ENCODE results near the gene OR7C1. TPM values are rescaled to one million over a fixed set of nuclear protein-coding genes. Genes with fewer than 3 reads are reported as not detected.
"Not testable (repeated sequence)": the region's sequence is repeated elsewhere in the genome, so short reads cannot be mapped to it uniquely, and the experiment has no call there.

The OR7C1 gene
- total and polyA plus RNA-seq, 10 of the 15 experiments (the other 5 are each of a cell fraction or from before 2014, with no cell fraction given): 0.04 to 0.06 TPM; not detected in 8

DNA sequence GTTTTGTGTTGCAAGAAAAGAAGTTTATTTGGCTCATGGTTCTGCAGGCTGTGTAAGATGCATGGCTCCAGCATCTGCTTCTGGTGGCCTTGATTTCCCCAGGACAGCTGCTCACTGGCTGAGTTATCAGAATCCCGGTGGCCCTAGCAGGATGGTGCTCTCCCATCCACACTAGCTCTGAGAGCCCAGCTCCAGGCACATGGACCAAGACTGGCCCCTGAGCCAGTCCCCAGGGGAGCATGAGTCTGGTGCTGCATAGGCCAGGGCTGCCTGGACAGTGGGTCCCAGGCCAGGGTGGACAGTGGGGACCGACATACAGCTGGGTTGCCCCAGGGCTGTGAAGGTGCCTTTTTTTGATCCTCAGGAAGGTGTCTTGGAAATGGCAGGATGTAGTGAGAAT is 67.0 kb downstream of the OR7C1 start (continued):
- TF ChIP-seq, protein P1, sequence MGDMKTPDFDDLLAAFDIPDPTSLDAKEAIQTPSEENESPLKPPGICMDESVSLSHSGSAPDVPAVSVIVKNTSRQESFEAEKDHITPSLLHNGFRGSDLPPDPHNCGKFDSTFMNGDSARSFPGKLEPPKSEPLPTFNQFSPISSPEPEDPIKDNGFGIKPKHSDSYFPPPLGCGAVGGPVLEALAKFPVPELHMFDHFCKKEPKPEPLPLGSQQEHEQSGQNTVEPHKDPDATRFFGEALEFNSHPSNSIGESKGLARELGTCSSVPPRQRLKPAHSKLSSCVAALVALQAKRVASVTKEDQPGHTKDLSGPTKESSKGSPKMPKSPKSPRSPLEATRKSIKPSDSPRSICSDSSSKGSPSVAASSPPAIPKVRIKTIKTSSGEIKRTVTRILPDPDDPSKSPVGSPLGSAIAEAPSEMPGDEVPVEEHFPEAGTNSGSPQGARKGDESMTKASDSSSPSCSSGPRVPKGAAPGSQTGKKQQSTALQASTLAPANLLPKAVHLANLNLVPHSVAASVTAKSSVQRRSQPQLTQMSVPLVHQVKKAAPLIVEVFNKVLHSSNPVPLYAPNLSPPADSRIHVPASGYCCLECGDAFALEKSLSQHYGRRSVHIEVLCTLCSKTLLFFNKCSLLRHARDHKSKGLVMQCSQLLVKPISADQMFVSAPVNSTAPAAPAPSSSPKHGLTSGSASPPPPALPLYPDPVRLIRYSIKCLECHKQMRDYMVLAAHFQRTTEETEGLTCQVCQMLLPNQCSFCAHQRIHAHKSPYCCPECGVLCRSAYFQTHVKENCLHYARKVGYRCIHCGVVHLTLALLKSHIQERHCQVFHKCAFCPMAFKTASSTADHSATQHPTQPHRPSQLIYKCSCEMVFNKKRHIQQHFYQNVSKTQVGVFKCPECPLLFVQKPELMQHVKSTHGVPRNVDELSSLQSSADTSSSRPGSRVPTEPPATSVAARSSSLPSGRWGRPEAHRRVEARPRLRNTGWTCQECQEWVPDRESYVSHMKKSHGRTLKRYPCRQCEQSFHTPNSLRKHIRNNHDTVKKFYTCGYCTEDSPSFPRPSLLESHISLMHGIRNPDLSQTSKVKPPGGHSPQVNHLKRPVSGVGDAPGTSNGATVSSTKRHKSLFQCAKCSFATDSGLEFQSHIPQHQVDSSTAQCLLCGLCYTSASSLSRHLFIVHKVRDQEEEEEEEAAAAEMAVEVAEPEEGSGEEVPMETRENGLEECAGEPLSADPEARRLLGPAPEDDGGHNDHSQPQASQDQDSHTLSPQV (IDR thresholded peaks at IDR 0.05): no peak

DNA sequence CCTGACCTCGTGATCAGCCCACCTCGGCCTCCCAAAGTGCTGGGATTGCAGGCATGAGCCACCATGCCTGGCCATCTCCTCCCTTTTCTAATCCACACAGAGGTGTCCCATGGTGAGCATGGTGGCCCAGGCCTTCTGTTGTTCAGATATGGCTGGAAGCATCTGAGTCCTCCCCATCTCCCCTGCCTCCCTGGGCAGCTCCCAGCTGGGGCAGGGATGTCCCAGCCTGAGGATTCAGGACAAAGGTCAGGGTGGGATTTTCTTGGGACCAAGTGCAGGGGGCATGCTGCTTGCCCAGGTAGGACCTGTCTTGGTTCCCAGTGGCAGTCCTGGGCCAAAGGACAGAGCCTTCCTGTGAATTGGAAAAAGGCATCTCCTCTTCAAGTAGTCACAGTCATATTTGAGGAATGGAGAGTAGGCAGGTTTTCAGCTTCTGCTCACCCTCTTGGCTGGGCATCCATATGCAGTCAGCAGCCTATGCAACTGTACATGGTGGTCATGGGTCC is 67.5 kb downstream of the OR7C1 start:
- H2AFZ ChIP-seq (ENCODE audit: control insufficient read depth, low read depth, low read length): no peak overlapping the region
- no peaks in the 10 kb centered on the region; a peak in 1 of 4 replicates for H3K36me3 ChIP-seq (ENCODE audit: control insufficient read depth in 2 of 2, insufficient read depth in 2 of 2, low read length in 1 of 2)
- ChIA-PET RAD21 (ENCODE audit: unreplicated experiment) (no interaction called here), CTCF (no interaction called here), SMC1A (ENCODE audit: uncharacterized antibody, unreplicated experiment) (no interaction called here), POLR2A (interaction anchor here (0.5 kb wide), 1 partner anchor 140 kb away, joined by 3 read pairs; no protein-coding TSS in a partner anchor)
- no peak overlapping the region for H3K27ac ChIP-seq (ENCODE audit: control insufficient read depth, insufficient read depth)
- H3K79me2 ChIP-seq (ENCODE audit: control insufficient read depth, insufficient read depth, low read length): no peaks in the 10 kb centered on the region
- H3K9me3 ChIP-seq (replicated peaks; ENCODE audit: control insufficient read depth, insufficient read depth, low read length): no peaks in the 10 kb centered on the region
- BruUV-seq (replicated peaks): no TSS peak
- 21% methylated on average over 2 of the region's 2 CpGs for WGBS (ENCODE audit: insufficient coverage, insufficient replicate concordance, low lambda C conversion rate, missing lambda C conversion rate)
- H4K20me1 ChIP-seq (ENCODE audit: control insufficient read depth, insufficient read depth): no peaks in the 10 kb centered on the region
- no peak overlapping the region for H3K4me2 ChIP-seq (ENCODE audit: control insufficient read depth, insufficient read depth)
- no peak for ATAC-seq
- DNase-seq (ENCODE audit: low read depth, low spot score): no peak
- no peak overlapping the region for H3K4me3 ChIP-seq
- H3K9ac ChIP-seq (ENCODE audit: control insufficient read depth, insufficient read depth, low read length): no peak overlapping the region
- in situ Hi-C loops (cut with MboI) (loop anchor here (5.0 kb wide), 1 partner anchor 370 kb away; no protein-coding TSS in a partner anchor), intact Hi-C loops (cut with micrococcal nuclease; ENCODE audit: unreplicated experiment) (no loop called here)
- no peaks in the 10 kb centered on the region for H3K27me3 ChIP-seq (replicated peaks in 1 of 2; ENCODE audit: control insufficient read depth in 2 of 2, insufficient read depth in 2 of 2, low read length in 1 of 2)
- H3K4me1 ChIP-seq (ENCODE audit: control insufficient read depth, insufficient read depth, low read length): no peaks in the 10 kb centered on the region
- FAIRE-seq: no peak
- TF ChIP-seq CBFB (IDR thresholded peaks at IDR 0.05; ENCODE audit: low read depth) (no peak), CREB1 (IDR thresholded peaks at IDR 0.05; ENCODE audit: low read depth) (no peak), GATAD2B (conservative IDR thresholded peaks at IDR 0.05; ENCODE audit: low read depth) (no peak), ZSCAN29 (IDR thresholded peaks at IDR 0.05) (no peak), NRF1 (conservative IDR thresholded peaks at IDR 0.05; ENCODE audit: low read depth, low read length) (no peak)

DNA sequence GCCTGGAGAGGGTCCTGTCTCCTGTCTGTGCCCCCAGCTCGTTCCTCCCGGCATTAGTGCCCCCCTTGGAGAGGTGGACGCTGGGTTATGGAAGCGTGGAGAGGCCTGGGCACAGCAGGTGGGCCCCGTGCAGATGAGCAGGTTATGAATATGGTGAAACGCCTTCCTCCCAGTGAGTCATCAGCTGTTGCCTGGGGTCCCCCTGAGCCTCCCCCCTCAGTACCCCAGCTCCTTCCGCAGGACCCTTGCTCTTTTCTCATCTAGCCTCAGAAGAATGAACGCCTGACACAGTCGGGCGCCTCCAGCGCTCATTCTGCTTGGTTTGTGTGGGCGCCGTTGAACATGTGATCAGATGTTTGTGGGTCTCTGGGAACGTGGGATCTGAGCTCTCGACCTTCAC is 69.1 kb downstream of the OR7C1 start:
- intact Hi-C loops (cut with micrococcal nuclease; ENCODE audit: unreplicated experiment); POLR2A ChIA-PET: not testable (repeated sequence)

More for the DNA sequence above, 69.1 kb downstream of the OR7C1 start:
- H3K4me1 ChIP-seq (ENCODE audit: control insufficient read depth, insufficient read depth, low read length); H3K4me3 ChIP-seq; FAIRE-seq; H4K20me1 ChIP-seq (ENCODE audit: control insufficient read depth, insufficient read depth); H3K79me2 ChIP-seq (ENCODE audit: control insufficient read depth, insufficient read depth, low read length); H3K4me2 ChIP-seq (ENCODE audit: control insufficient read depth, insufficient read depth); SMC1A ChIA-PET (ENCODE audit: uncharacterized antibody, unreplicated experiment); H3K36me3 ChIP-seq (ENCODE audit: control insufficient read depth in 2 of 2, insufficient read depth in 2 of 2, low read length in 1 of 2); H3K9me3 ChIP-seq (replicated peaks; ENCODE audit: control insufficient read depth, insufficient read depth, low read length); BruUV-seq (replicated peaks); ATAC-seq; H2AFZ ChIP-seq (ENCODE audit: control insufficient read depth, low read depth, low read length); H3K27me3 ChIP-seq (replicated peaks in 1 of 2; ENCODE audit: control insufficient read depth in 2 of 2, insufficient read depth in 2 of 2, low read length in 1 of 2); DNase-seq (ENCODE audit: low read depth, low spot score); H3K9ac ChIP-seq (ENCODE audit: control insufficient read depth, insufficient read depth, low read length); CTCF ChIA-PET; H3K27ac ChIP-seq (ENCODE audit: control insufficient read depth, insufficient read depth): not testable (repeated sequence)
- RAD21 ChIA-PET (ENCODE audit: unreplicated experiment): interaction anchor here (0.6 kb wide), 1 partner anchor 382 kb away, joined by 5 read pairs; no protein-coding TSS in a partner anchor
- 62% methylated on average over 15 of the region's 15 CpGs for WGBS (ENCODE audit: insufficient coverage, insufficient replicate concordance, low lambda C conversion rate, missing lambda C conversion rate)
- in situ Hi-C loops (cut with MboI): loop anchor here (5.0 kb wide), 1 partner anchor 369 kb away; no protein-coding TSS in a partner anchor

All from GM12878 (cell line).